Measurements from ENCODE around the gene NEK7. TPM values are rescaled to one million over a fixed set of nuclear protein-coding genes. Genes with fewer than 3 reads are reported as not detected.

Gene NEK7
- total and polyA plus RNA-seq, 2 of the 8 experiments (the other 6 are each of a cell fraction or from before 2014, with no cell fraction given), result 5.1 to 10.0 TPM

- Histone ChIP-seq H4K5ac (ENCODE audit: insufficient read length, low read depth, low read length) (no peak overlapping the region), H3K4me2 (ENCODE audit: insufficient read depth in 1 of 2, low read depth in 2 of 2, low read length in 2 of 2) (no peak overlapping the region), H2BK12ac (ENCODE audit: low read depth, low read length) (no peak overlapping the region), H3K4ac (replicated peaks; ENCODE audit: insufficient read length, low read depth, low read length) (no peak overlapping the region), H3K56ac (replicated peaks; ENCODE audit: insufficient read length, low read depth, low read length) (no peak overlapping the region), H3K18ac (ENCODE audit: extremely low read depth, low read length) (no peak overlapping the region), H2AFZ (ENCODE audit: low read length) (no peak overlapping the region), H4K8ac (ENCODE audit: extremely low read depth, insufficient read depth, low read length) (no peak overlapping the region), H3K23me2 (ENCODE audit: low read depth, low read length) (no peaks in the 10 kb centered on the region), H3K4me1 (replicated peaks in 1 of 4; ENCODE audit: control insufficient read depth in 3 of 4, insufficient read depth in 4 of 4, low read length in 3 of 4) (peaks cover 0 to 3% (median 0%) of the 10 kb centered on the region in 4 experiments; a peak in 5 of 7 replicates), H2AK5ac (ENCODE audit: low read depth, low read length) (no peak overlapping the region), H2BK15ac (ENCODE audit: low read length) (no peak overlapping the region), H3K14ac (ENCODE audit: insufficient read length) (no peak overlapping the region), H3K27ac (ENCODE audit: low read depth, low read length) (no peak overlapping the region), H3K79me1 (ENCODE audit: low read depth, low read length) (no peaks in the 10 kb centered on the region), H2BK120ac (replicated peaks; ENCODE audit: low read depth, low read length) (no peak overlapping the region), H3K79me2 (ENCODE audit: control insufficient read depth in 1 of 2, insufficient read depth in 2 of 2, low read length in 2 of 2) (no peaks in the 10 kb centered on the region), H3K9ac (replicated peaks in 1 of 4; ENCODE audit: extremely low read depth in 1 of 4, low read depth in 3 of 4, low read length in 3 of 4) (no peak overlapping the region), H3K36me3 (ENCODE audit: control insufficient read depth in 2 of 4, insufficient read depth in 4 of 4, low read length in 3 of 4) (no peaks in the 10 kb centered on the region), H3K27me3 (replicated peaks in 1 of 4; ENCODE audit: control insufficient read depth in 3 of 4, extremely low read depth in 1 of 4, insufficient read depth in 3 of 4, low read length in 3 of 4) (no peaks in the 10 kb centered on the region), H4K91ac (replicated peaks; ENCODE audit: insufficient read length, low read length) (no peak overlapping the region), H2BK5ac (ENCODE audit: low read depth, low read length) (no peak overlapping the region), H4K20me1 (replicated peaks in 1 of 2; ENCODE audit: control insufficient read depth in 1 of 2, insufficient read depth in 2 of 2, low read length in 2 of 2) (no peaks in the 10 kb centered on the region), H2BK20ac (ENCODE audit: low read length) (no peak overlapping the region), H3K4me3 (ENCODE audit: extremely low read depth in 1 of 4, insufficient read depth in 2 of 4, low read depth in 3 of 4, low read length in 4 of 4) (peak overlapping the region in 1 of 4 experiments; percentile 0; a peak in 1 of 8 replicates), H3K9me3 (ENCODE audit: insufficient read depth in 2 of 2, low read depth in 1 of 2, low read length in 1 of 2) (no peaks in the 10 kb centered on the region), H3K23ac (ENCODE audit: insufficient read length) (no peak overlapping the region)
- DNase-seq (ENCODE audit: low read depth in 1 of 2, low spot score in 2 of 2) (peak in 1 of 2 experiments; percentile 1), FAIRE-seq (peak; percentile 45)
- ChIA-PET CTCF (ENCODE audit: partially characterized antibody) (no interaction called here), POLR2A (ENCODE audit: partially characterized antibody) (no interaction called here)
- WGBS, 2 experiments (ENCODE audit: extremely low coverage in 1 of 2, insufficient coverage in 1 of 2, insufficient read length in 1 of 2, insufficient replicate concordance in 2 of 2, low coverage in 1 of 2, low lambda C conversion rate in 2 of 2, missing lambda C conversion rate in 1 of 2), result 43% methylated on average over 6 of the region's 6 CpGs; no CpG with 5 or more reads in 1 of the 2 experiments
- TF ChIP-seq BRCA1 (IDR thresholded peaks at IDR 0.05; ENCODE audit: low read depth, low read length) (no peak), SAP30 (IDR thresholded peaks at IDR 0.05; ENCODE audit: insufficient read depth, insufficient replicate concordance, low read length) (no peak), CHD2 (IDR thresholded peaks at IDR 0.05; ENCODE audit: low read length) (no peak), FOSL1 (IDR thresholded peaks at IDR 0.05; ENCODE audit: insufficient read depth, low read depth, low read length) (no peak), GABPA (IDR thresholded peaks at IDR 0.05; ENCODE audit: borderline replicate concordance, insufficient read depth, low read length) (no peak), ATF3 (IDR thresholded peaks at IDR 0.05; ENCODE audit: insufficient read depth, low read depth, low read length) (no peak), ATF2 (IDR thresholded peaks at IDR 0.05; ENCODE audit: low read length) (no peak), RNF2 (IDR thresholded peaks at IDR 0.05; ENCODE audit: borderline replicate concordance, low read depth, low read length, missing control alignments, poor library complexity, severe bottlenecking) (no peak), POLR2AphosphoS5 (IDR thresholded peaks at IDR 0.05; ENCODE audit: low read depth, low read length) (no peak), BCL11A (IDR thresholded peaks at IDR 0.05; ENCODE audit: low read depth in 2 of 2, low read length in 2 of 2) (no peak)
- TF ChIP-seq, protein P1, sequence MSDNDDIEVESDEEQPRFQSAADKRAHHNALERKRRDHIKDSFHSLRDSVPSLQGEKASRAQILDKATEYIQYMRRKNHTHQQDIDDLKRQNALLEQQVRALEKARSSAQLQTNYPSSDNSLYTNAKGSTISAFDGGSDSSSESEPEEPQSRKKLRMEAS (IDR thresholded peaks at IDR 0.05), result no peak
Observed at GRCh38 chr1:198298640-198299039, 141.8 kb downstream of the NEK7 start.

Data from H1 (cell line).